Keratinocyte (primary cell): Measurements from ENCODE around the gene GLIS2. TPM values are rescaled to one million over a fixed set of nuclear protein-coding genes. Genes with fewer than 3 reads are reported as not detected.

Source experiments
- DNase-seq: peaks from one replicate; pipeline ENCODE4 v3.0.0-alpha.2; 2011; ENCODE audit warnings: low read depth, missing footprints, low spot score
- FAIRE-seq: peaks from 2 replicates; lab custom pipeline; 2011; peaks lifted over from hg19 to GRCh38; lab: Jason Lieb, UNC
- H2AFZ ChIP-seq: 2 replicates; pipeline ENCODE4 v1.6.0; 2012; ENCODE audit warnings: low read length, control low read depth, inconsistent platforms; ENCODE audit not compliant: control insufficient read depth
- H3K27ac ChIP-seq: 2 replicates; pipeline ENCODE4 v1.5.1; 2011; ENCODE audit warnings: low read length; ENCODE audit not compliant: control insufficient read depth, insufficient read depth
- H3K27me3 ChIP-seq: 3 replicates; pipeline ENCODE4 v1.6.0; 2011; ENCODE audit warnings: low read length; ENCODE audit not compliant: control insufficient read depth, insufficient read depth; ENCODE audit errors: extremely low read depth
- H3K36me3 ChIP-seq, 2 experiments: 2 replicates in 1 of 2; 3 replicates in 1 of 2; pipeline ENCODE4 v1.5.1; 2011; ENCODE audit warnings: low read length in 2 of 2, mild to moderate bottlenecking in 1 of 2; ENCODE audit not compliant: control insufficient read depth in 2 of 2, insufficient read depth in 2 of 2; ENCODE audit errors: extremely low read depth in 1 of 2
- H3K4me1 ChIP-seq: 3 replicates; pipeline ENCODE4 v1.5.1; 2011; ENCODE audit warnings: low read length; ENCODE audit not compliant: control insufficient read depth, insufficient read depth; ENCODE audit errors: extremely low read depth
- H3K4me2 ChIP-seq: 3 replicates; pipeline ENCODE4 v1.6.0; 2011; ENCODE audit warnings: low read depth, low read length; ENCODE audit not compliant: control insufficient read depth, insufficient read depth; ENCODE audit errors: extremely low read depth
- H3K4me3 ChIP-seq, 3 experiments: fragments of 200-600 bp in 1 of 3; sonication (generic) in 1 of 3; 2 replicates in 2 of 3; 3 replicates in 1 of 3; pipeline ENCODE4 v1.5.1; 2011 to 2016; ENCODE audit warnings: low read length in 3 of 3, mild to moderate bottlenecking in 3 of 3, control low read depth in 2 of 3, inconsistent platforms in 1 of 3, low read depth in 1 of 3, mixed read lengths in 1 of 3, mixed run types in 1 of 3, moderate library complexity in 1 of 3; ENCODE audit not compliant: control insufficient read depth in 2 of 3, insufficient read depth in 2 of 3; ENCODE audit errors: extremely low read depth in 1 of 3
- H3K79me2 ChIP-seq: 2 replicates; pipeline ENCODE4 v1.6.0; 2012; ENCODE audit warnings: low read length; ENCODE audit not compliant: control insufficient read depth, insufficient read depth
- H3K9ac ChIP-seq: 3 replicates; pipeline ENCODE4 v1.6.0; 2011; ENCODE audit warnings: low read length; ENCODE audit not compliant: control insufficient read depth, insufficient read depth; ENCODE audit errors: extremely low read depth
- H3K9me1 ChIP-seq: 3 replicates; pipeline ENCODE4 v1.6.0; 2011; ENCODE audit warnings: low read length; ENCODE audit not compliant: control insufficient read depth, insufficient read depth; ENCODE audit errors: extremely low read depth
- H3K9me3 ChIP-seq: 2 replicates; pipeline ENCODE4 v1.5.1; 2012; ENCODE audit warnings: low read depth, low read length; ENCODE audit not compliant: control insufficient read depth
- H4K20me1 ChIP-seq: 3 replicates; pipeline ENCODE4 v1.6.0; 2011; ENCODE audit warnings: low read length; ENCODE audit not compliant: control insufficient read depth, insufficient read depth; ENCODE audit errors: extremely low read depth
- EZH2 ChIP-seq: IDR thresholded peaks from one replicate; pipeline ENCODE4 v1.6.1; 2012; ENCODE audit warnings: inconsistent platforms, mild to moderate bottlenecking, low read length, moderate library complexity
- dilution Hi-C: fragments of 300-500 bp; cut with MboI; formaldehyde crosslinking; loops from one replicate; pipeline ENCODE4 v1.7.0; 2020; ENCODE audit warnings: low sequenced_read_pairs; ENCODE audit not compliant: extremely low pct_ligation_motif_present
- polyA plus RNA-seq, 5 experiments: library from polyadenylated mRNA; depleted of rRNA in 3 of 5; stranded (reverse) in 3 of 5; stranded (forward) in 1 of 5; unstranded in 1 of 5; fragments of >200 nt; gene quantifications; 1 replicate in 1 of 5; 2 replicates in 3 of 5; 3 replicates in 1 of 5; pipeline versions ENCODE4 v1.2.1 to v1.2.3, GENCODE V29; 2011 to 2012; ENCODE audit warnings: missing spikeins in 2 of 5, low read depth in 1 of 5, low replicate concordance in 1 of 5
- TF ChIP-seq, protein P1 (sequence below), 3 experiments: IDR thresholded peaks in 1 of 3; conservative IDR thresholded peaks in 1 of 3; optimal IDR thresholded peaks in 1 of 3; 2 replicates in 2 of 3; 3 replicates in 1 of 3; pipeline versions ENCODE3 to v1.5.1; 2011; ENCODE audit warnings: low read length in 3 of 3, mild to moderate bottlenecking in 3 of 3, moderate library complexity in 2 of 3, control low read depth in 1 of 3, inconsistent platforms in 1 of 3; ENCODE audit not compliant: insufficient read depth in 2 of 3; ENCODE audit errors: extremely low read depth in 1 of 3

GLIS2 gene
- polyA plus RNA-seq, 1 donor (not counting 4 experiments of a cell fraction or from before 2014, with no cell fraction given), result 0.63 TPM

DNA sequence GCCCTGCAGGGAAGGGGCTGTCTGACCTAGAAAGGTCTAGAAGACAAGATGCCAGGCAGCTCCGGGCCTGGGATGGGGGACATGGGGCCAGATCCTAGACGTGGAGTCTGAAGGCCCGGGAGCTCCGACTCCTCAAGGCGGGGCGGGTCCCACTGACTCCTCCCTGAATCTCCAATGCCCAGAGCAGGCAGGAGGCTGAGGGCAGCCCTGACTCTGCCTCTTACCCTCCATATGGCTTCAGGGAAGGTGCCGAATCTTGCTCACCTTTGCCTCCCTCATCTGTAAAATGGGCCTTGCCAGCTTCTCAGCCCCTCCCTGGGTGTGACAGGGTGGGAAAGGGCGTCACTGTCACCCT lies 70.6 kb downstream of the GLIS2 start:
- no peak overlapping the region for H3K9ac ChIP-seq

DNA sequence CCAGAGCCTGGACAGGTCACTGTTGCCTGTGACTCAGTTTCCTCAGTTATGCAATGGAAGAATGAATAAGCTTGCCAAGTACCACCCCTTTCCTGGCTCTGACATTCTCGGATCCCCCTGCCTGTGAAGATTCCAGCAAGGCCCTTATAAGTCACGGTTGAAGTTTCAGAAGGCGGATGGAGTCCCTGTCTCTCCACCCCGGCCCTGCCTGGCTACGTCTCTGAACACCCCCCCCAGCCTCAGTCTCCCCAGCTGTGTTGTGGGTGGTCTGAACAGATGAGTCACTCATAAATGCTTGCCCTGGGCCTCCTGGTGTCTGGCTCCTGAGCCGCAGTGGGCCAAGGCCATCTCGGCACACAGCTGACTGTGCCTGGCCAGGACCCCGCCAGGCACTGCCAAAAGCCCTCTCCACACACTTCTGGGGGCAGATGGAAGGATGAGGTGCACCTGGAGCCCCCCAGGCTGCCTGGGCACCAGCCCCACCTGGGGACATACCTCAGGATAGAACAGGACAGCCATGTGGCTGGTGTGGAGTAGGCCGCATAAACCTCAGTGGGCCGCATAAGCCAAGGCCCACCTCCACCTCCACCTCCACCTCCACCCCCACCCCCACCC lies 71.2 kb downstream of the GLIS2 start:
- Histone ChIP-seq H3K27me3 (no peaks in the 10 kb centered on the region), H3K9me1 (no peaks in the 10 kb centered on the region), H2AFZ (no peak overlapping the region), H3K4me1 (no peaks in the 10 kb centered on the region), H3K4me3 (no peak overlapping the region), H3K27ac (no peak overlapping the region), H4K20me1 (peaks cover 3% of the 10 kb centered on the region), H3K79me2 (no peaks in the 10 kb centered on the region), H3K36me3 (peaks cover 3 to 28% of the 10 kb centered on the region in 2 experiments), H3K9me3 (no peaks in the 10 kb centered on the region), H3K4me2 (no peak overlapping the region), H3K9ac (no peak overlapping the region)
- dilution Hi-C loops, result no loop called here
- DNase-seq (no peak), FAIRE-seq (no peak)
- TF ChIP-seq, protein P1, sequence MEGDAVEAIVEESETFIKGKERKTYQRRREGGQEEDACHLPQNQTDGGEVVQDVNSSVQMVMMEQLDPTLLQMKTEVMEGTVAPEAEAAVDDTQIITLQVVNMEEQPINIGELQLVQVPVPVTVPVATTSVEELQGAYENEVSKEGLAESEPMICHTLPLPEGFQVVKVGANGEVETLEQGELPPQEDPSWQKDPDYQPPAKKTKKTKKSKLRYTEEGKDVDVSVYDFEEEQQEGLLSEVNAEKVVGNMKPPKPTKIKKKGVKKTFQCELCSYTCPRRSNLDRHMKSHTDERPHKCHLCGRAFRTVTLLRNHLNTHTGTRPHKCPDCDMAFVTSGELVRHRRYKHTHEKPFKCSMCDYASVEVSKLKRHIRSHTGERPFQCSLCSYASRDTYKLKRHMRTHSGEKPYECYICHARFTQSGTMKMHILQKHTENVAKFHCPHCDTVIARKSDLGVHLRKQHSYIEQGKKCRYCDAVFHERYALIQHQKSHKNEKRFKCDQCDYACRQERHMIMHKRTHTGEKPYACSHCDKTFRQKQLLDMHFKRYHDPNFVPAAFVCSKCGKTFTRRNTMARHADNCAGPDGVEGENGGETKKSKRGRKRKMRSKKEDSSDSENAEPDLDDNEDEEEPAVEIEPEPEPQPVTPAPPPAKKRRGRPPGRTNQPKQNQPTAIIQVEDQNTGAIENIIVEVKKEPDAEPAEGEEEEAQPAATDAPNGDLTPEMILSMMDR (optimal IDR thresholded peaks at IDR 0.05 in 1 of 3, IDR thresholded peaks at IDR 0.05 in 1 of 3, conservative IDR thresholded peaks at IDR 0.05 in 1 of 3; ENCODE audit: extremely low read depth in 1 of 3, insufficient read depth in 2 of 3, low read length in 3 of 3), result no peak
- TF ChIP-seq EZH2, result no peak

More for the DNA sequence above, 70.6 kb downstream of the GLIS2 start:
- no peaks in the 10 kb centered on the region for H3K9me1 ChIP-seq
- H3K27me3 ChIP-seq, result no peaks in the 10 kb centered on the region
- no peaks in the 10 kb centered on the region for H3K9me3 ChIP-seq
- H3K4me1 ChIP-seq, result no peaks in the 10 kb centered on the region
- H3K4me2 ChIP-seq, result no peak overlapping the region
- TF ChIP-seq, protein P1 (optimal IDR thresholded peaks at IDR 0.05 in 1 of 3, IDR thresholded peaks at IDR 0.05 in 1 of 3, conservative IDR thresholded peaks at IDR 0.05 in 1 of 3; ENCODE audit: extremely low read depth in 1 of 3, insufficient read depth in 2 of 3, low read length in 3 of 3), result no peak
- no peak for TF ChIP-seq EZH2
- H3K79me2 ChIP-seq, result no peaks in the 10 kb centered on the region
- dilution Hi-C loops, result no loop called here
- no peak overlapping the region for H3K27ac ChIP-seq
- FAIRE-seq, result no peak
- peaks cover 3 to 26% of the 10 kb centered on the region in 2 experiments for H3K36me3 ChIP-seq
- DNase-seq, result no peak
- H2AFZ ChIP-seq, result no peak overlapping the region
- H3K4me3 ChIP-seq, result no peak overlapping the region
- H4K20me1 ChIP-seq, result peaks cover 3% of the 10 kb centered on the region
